ENCODE data around the gene MPP2.

The MPP2 gene, protein sequence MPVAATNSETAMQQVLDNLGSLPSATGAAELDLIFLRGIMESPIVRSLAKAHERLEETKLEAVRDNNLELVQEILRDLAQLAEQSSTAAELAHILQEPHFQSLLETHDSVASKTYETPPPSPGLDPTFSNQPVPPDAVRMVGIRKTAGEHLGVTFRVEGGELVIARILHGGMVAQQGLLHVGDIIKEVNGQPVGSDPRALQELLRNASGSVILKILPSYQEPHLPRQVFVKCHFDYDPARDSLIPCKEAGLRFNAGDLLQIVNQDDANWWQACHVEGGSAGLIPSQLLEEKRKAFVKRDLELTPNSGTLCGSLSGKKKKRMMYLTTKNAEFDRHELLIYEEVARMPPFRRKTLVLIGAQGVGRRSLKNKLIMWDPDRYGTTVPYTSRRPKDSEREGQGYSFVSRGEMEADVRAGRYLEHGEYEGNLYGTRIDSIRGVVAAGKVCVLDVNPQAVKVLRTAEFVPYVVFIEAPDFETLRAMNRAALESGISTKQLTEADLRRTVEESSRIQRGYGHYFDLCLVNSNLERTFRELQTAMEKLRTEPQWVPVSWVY

GRCh38 chr17:43907425-43907981, at the start of gene MPP2:
MPP2 (minus strand) TSS chr17:43907536; CDS start chr17:43904460, 3,076 bp downstream.
- Histone ChIP-seq H3K27me3 (ENCODE audit: insufficient read depth, poor library complexity, severe bottlenecking) (peaks cover 17% of the 10 kb centered on the region), H3K4me1 (ENCODE audit: insufficient read depth, poor library complexity, severe bottlenecking) (peaks cover 4% of the 10 kb centered on the region), H3K27ac (ENCODE audit: poor library complexity, severe bottlenecking) (no peak within 1 kb of the TSS), H3K9me3 (ENCODE audit: severe bottlenecking) (no peaks in the 10 kb centered on the region), H3K4me3 (ENCODE audit: severe bottlenecking) (peak within 1 kb of the TSS; percentile 41), H3K36me3 (ENCODE audit: low read depth) (no peaks in the 10 kb centered on the region)
- ATAC-seq (ENCODE audit: low read depth): peak; percentile 51
- no peak for DNase-seq (ENCODE audit: low spot score)
- no peak for TF ChIP-seq CTCF (IDR thresholded peaks at IDR 0.05; ENCODE audit: poor library complexity, severe bottlenecking)

DNA sequence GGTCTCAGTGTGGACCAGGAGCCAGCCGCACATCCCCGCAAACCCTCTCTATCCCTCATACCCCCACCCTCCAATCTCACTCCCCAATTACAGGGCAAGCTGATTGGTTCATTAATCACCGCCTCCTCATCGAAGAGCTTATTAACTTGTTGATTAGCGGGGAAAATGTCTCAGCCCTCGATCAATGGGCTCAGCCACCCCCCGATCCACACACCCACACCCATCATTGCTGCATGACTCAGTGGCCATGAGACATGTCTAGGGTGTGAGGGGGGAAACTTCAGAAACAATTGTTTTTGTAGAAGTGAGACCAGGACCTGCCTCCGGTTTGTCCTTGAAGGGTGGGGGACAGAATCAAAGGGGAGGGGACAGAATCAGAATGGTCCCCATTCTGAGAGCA, 48.9 kb upstream of the MPP2 start:
- ATAC-seq (ENCODE audit: low read depth) (no peak), DNase-seq (ENCODE audit: low spot score) (no peak)
- TF ChIP-seq CTCF (IDR thresholded peaks at IDR 0.05; ENCODE audit: poor library complexity, severe bottlenecking): no peak
- Histone ChIP-seq H3K9me3 (ENCODE audit: severe bottlenecking) (no peaks in the 10 kb centered on the region), H3K4me3 (ENCODE audit: severe bottlenecking) (no peak overlapping the region), H3K27me3 (ENCODE audit: insufficient read depth, poor library complexity, severe bottlenecking) (peaks cover 32% of the 10 kb centered on the region), H3K27ac (ENCODE audit: poor library complexity, severe bottlenecking) (no peak overlapping the region), H3K36me3 (ENCODE audit: low read depth) (no peaks in the 10 kb centered on the region), H3K4me1 (ENCODE audit: insufficient read depth, poor library complexity, severe bottlenecking) (no peaks in the 10 kb centered on the region)

- Histone ChIP-seq H3K27ac (ENCODE audit: poor library complexity, severe bottlenecking) (no peak within 1 kb of the TSS), H3K4me1 (ENCODE audit: insufficient read depth, poor library complexity, severe bottlenecking) (no peaks in the 10 kb centered on the region), H3K27me3 (ENCODE audit: insufficient read depth, poor library complexity, severe bottlenecking) (peaks cover 32% of the 10 kb centered on the region), H3K36me3 (ENCODE audit: low read depth) (no peaks in the 10 kb centered on the region), H3K4me3 (ENCODE audit: severe bottlenecking) (no peak within 1 kb of the TSS), H3K9me3 (ENCODE audit: severe bottlenecking) (no peaks in the 10 kb centered on the region)
- DNase-seq (ENCODE audit: low spot score): no peak
- ATAC-seq (ENCODE audit: low read depth): no peak
- TF ChIP-seq CTCF (IDR thresholded peaks at IDR 0.05; ENCODE audit: poor library complexity, severe bottlenecking): no peak
These were observed 46.4 kb upstream of the MPP2 start, which contains the start of gene PYY for GRCh38 chr17:43953746-43954145. PYY (minus strand) TSS chr17:43953940; CDS start chr17:43953483, 457 bp downstream.

DNA sequence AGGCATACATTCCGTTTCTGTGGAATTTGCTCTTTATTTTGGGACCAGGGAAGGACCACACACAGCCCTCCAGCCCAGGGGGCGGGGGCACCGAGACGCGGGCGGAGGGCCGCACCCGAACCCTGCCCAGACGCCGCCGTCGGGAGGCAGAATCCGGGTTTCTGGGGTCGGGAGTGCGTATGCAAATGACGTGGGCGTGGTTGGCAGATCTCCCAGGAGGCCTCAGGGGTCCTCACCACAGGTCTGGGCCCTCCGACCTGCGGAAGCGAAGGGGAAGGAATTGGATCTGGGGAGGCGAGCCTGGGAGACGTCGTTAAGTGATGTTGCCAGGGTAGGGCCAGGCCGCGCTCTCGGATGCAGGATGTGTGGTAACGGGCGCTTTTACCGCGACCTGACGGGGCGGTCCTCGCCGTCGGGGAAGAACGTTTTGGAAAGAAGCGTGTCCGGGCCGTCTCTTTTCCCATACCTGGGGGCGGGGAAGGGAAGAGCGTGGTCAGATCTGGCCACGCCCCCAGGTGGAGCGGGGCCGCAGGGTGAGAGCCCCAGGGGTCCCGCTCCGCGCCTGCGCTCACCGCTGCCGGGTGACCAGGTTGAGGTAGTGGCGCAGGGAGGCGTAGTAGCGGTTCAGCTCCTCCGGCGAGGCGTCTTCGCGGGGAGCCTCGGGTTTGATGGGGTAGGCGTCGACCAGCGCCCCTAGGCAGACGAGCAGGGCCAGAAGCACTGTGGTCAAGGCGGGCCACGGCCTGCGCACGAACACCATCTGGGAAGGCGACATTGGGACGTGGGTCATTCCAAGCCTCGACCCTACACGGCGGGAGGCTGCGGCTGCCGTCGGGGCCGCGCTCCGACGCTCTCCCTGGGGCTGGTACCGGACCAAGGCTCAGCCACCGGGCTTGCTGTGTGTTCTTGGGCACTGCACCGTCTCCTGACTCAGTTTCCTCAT, 45.7 kb upstream of the MPP2 start:
- H3K36me3 ChIP-seq (ENCODE audit: low read depth): no peaks in the 10 kb centered on the region
- H3K4me1 ChIP-seq (ENCODE audit: insufficient read depth, poor library complexity, severe bottlenecking): no peaks in the 10 kb centered on the region
- H3K9me3 ChIP-seq (ENCODE audit: severe bottlenecking): no peaks in the 10 kb centered on the region
- no peak for DNase-seq (ENCODE audit: low spot score)
- TF ChIP-seq CTCF (IDR thresholded peaks at IDR 0.05; ENCODE audit: poor library complexity, severe bottlenecking): no peak
- no peak for ATAC-seq (ENCODE audit: low read depth)
- H3K27me3 ChIP-seq (ENCODE audit: insufficient read depth, poor library complexity, severe bottlenecking): peaks cover 32% of the 10 kb centered on the region
- no peak overlapping the region for H3K4me3 ChIP-seq (ENCODE audit: severe bottlenecking)
- H3K27ac ChIP-seq (ENCODE audit: poor library complexity, severe bottlenecking): no peak overlapping the region

Measured in RWPE2 (cell line).